WTC11 (cell line): Measurements from ENCODE around the gene MBP. TPM values are rescaled to one million over a fixed set of nuclear protein-coding genes. Genes with fewer than 3 reads are reported as not detected.

ENCODE experiments used
- ATAC-seq: fragments of 200-7000 bp; cut with Tn5 transposase; 2 replicates; pipeline ENCODE4 v1.10.0; 2021; ENCODE audit warnings: mild to moderate bottlenecking, moderate library complexity
- CTCF ChIA-PET: fragments of 300-600 bp; sonication (Branson Sonifier 250); formaldehyde crosslinking; loops from one replicate; lab custom pipeline; 2021; ENCODE audit warnings: antibody characterized with exemption; lab: Charles Lee
- POLR2A ChIA-PET: fragments of 350-600 bp; sonication (Branson Sonifier 250); formaldehyde crosslinking; loops from one replicate; lab custom pipeline; 2021; ENCODE audit warnings: antibody characterized with exemption; lab: Charles Lee
- DNase-seq: peaks from one replicate; pipeline ENCODE4 v3.0.0; 2021; ENCODE audit warnings: low spot score
- H3K27ac Mint-ChIP-seq: 2 replicates; pipeline ENCODE4 v1.8.0; 2021; ENCODE audit warnings: mixed read lengths
- H3K27me3 Mint-ChIP-seq: 2 replicates; pipeline ENCODE4 v1.8.0; 2021; ENCODE audit warnings: low read depth, mild to moderate bottlenecking, moderate library complexity, mixed read lengths
- H3K36me3 Mint-ChIP-seq: 2 replicates; pipeline ENCODE4 v1.8.0; 2021; ENCODE audit warnings: mixed read lengths
- H3K4me1 Mint-ChIP-seq: 2 replicates; pipeline ENCODE4 v1.8.0; 2022; ENCODE audit warnings: mixed read lengths
- H3K4me3 Mint-ChIP-seq: 2 replicates; pipeline ENCODE4 v1.8.0; 2021; ENCODE audit warnings: mild to moderate bottlenecking, moderate library complexity, mixed read lengths
- H3K9me3 Mint-ChIP-seq: 2 replicates; pipeline ENCODE4 v1.8.0; 2021; ENCODE audit warnings: mixed read lengths
- CDX4 ChIP-seq: fragments of 250-450 bp; sonication (Bioruptor Pico); IDR thresholded peaks from 2 replicates; pipeline ENCODE4 v1.9.0; 2021; ENCODE audit warnings: moderate library complexity, mild to moderate bottlenecking, inconsistent platforms, borderline replicate concordance
- CTCF ChIP-seq: fragments of 200-600 bp; IDR thresholded peaks from 2 replicates; pipeline ENCODE4 v1.8.0; 2022; ENCODE audit warnings: antibody characterized with exemption
- E2F1 ChIP-seq: sonication (generic); formaldehyde crosslinking; IDR thresholded peaks from 2 replicates; pipeline ENCODE4 v1.8.0; 2022; ENCODE audit warnings: mild to moderate bottlenecking, missing genetic modification reagents
- ELF4 ChIP-seq: sonication (generic); formaldehyde crosslinking; IDR thresholded peaks from 2 replicates; pipeline ENCODE4 v1.8.1; 2022; ENCODE audit warnings: low read depth, mild to moderate bottlenecking, moderate library complexity, missing genetic modification reagents
- ETV6 ChIP-seq: sonication (generic); formaldehyde crosslinking; IDR thresholded peaks from 2 replicates; pipeline ENCODE4 v1.8.1; 2022; ENCODE audit warnings: mild to moderate bottlenecking, missing genetic modification reagents
- JAZF1 ChIP-seq: fragments of 250-450 bp; sonication (Bioruptor Pico); IDR thresholded peaks from 2 replicates; pipeline ENCODE4 v1.9.0; 2021; ENCODE audit warnings: moderate library complexity, mild to moderate bottlenecking, inconsistent platforms
- KAT7 ChIP-seq: sonication (generic); formaldehyde crosslinking; IDR thresholded peaks from 2 replicates; pipeline ENCODE4 v1.8.1; 2023; ENCODE audit warnings: missing genetic modification reagents, mild to moderate bottlenecking, borderline replicate concordance
- NFE2L1 ChIP-seq: sonication (generic); formaldehyde crosslinking; IDR thresholded peaks from 2 replicates; pipeline ENCODE4 v1.8.1; 2023; ENCODE audit warnings: missing genetic modification reagents
- NR1H2 ChIP-seq: sonication (generic); formaldehyde crosslinking; IDR thresholded peaks from 2 replicates; pipeline ENCODE4 v1.9.0; 2021; ENCODE audit warnings: mild to moderate bottlenecking, moderate library complexity, missing genetic modification reagents
- NR2C2 ChIP-seq: sonication (generic); formaldehyde crosslinking; IDR thresholded peaks from 2 replicates; pipeline ENCODE4 v1.8.0; 2022; ENCODE audit warnings: mild to moderate bottlenecking, missing genetic modification reagents
- PREB ChIP-seq: sonication (generic); formaldehyde crosslinking; IDR thresholded peaks from 2 replicates; pipeline ENCODE4 v1.8.1; 2022; ENCODE audit warnings: mild to moderate bottlenecking, missing genetic modification reagents, moderate library complexity, borderline replicate concordance
- SMAD3 ChIP-seq: sonication (generic); formaldehyde crosslinking; IDR thresholded peaks from 2 replicates; pipeline ENCODE4 v1.8.0; 2022; ENCODE audit warnings: missing genetic modification reagents, mild to moderate bottlenecking, borderline replicate concordance
- USF2 ChIP-seq: sonication (generic); formaldehyde crosslinking; IDR thresholded peaks from 2 replicates; pipeline ENCODE4 v1.8.1; 2023; ENCODE audit warnings: mild to moderate bottlenecking, missing genetic modification reagents, moderate library complexity
- ZBTB21 ChIP-seq: sonication (generic); formaldehyde crosslinking; IDR thresholded peaks from 2 replicates; pipeline ENCODE4 v1.8.1; 2023; ENCODE audit warnings: mild to moderate bottlenecking, missing genetic modification reagents, borderline replicate concordance
- ZNF281 ChIP-seq: sonication (generic); formaldehyde crosslinking; IDR thresholded peaks from 2 replicates; pipeline ENCODE4 v1.8.0; 2023; ENCODE audit warnings: mild to moderate bottlenecking, missing genetic modification reagents
- ZNF532 ChIP-seq: fragments of 250-450 bp; sonication (Bioruptor Pico); IDR thresholded peaks from 2 replicates; pipeline ENCODE4 v1.9.0; 2021; ENCODE audit warnings: mild to moderate bottlenecking, borderline replicate concordance
- total RNA-seq: library from RNA; stranded (reverse); gene quantifications from 3 replicates; pipeline ENCODE4 v1.2.3, GENCODE V29; 2021

Gene MBP
- total RNA-seq, 1 experiment from 2014 or later = 19.6 TPM

GRCh38 chr18:77031662-77032061 lies 100.9 kb downstream of the MBP start:
- H3K27ac Mint-ChIP-seq = no peak overlapping the region
- no peak overlapping the region for H3K4me3 Mint-ChIP-seq
- H3K36me3 Mint-ChIP-seq = peaks cover 12% of the 10 kb centered on the region
- H3K27me3 Mint-ChIP-seq = no peaks in the 10 kb centered on the region
- no peak for TF ChIP-seq KAT7 (CRISPR knock-in tag)
- no peak for TF ChIP-seq E2F1
- TF ChIP-seq NR2C2 (CRISPR knock-in tag) = no peak
- TF ChIP-seq CTCF = no peak
- no peak for TF ChIP-seq ETV6
- no peak for TF ChIP-seq USF2 (CRISPR knock-in tag)
- TF ChIP-seq PREB (CRISPR knock-in tag) = no peak
- TF ChIP-seq NFE2L1 = no peak
- no peak for TF ChIP-seq NR1H2
- no peak for TF ChIP-seq ZNF532 (CRISPR knock-in tag)
- TF ChIP-seq CDX4 (CRISPR knock-in tag) = no peak
- no peak for TF ChIP-seq ZNF281 (CRISPR knock-in tag)
- no peak for TF ChIP-seq ZBTB21
- TF ChIP-seq JAZF1 (CRISPR knock-in tag) = no peak
- TF ChIP-seq SMAD3 (CRISPR knock-in tag) = no peak
- no peak for TF ChIP-seq ELF4
- ATAC-seq (no peak), DNase-seq (no peak)
- no peaks in the 10 kb centered on the region for H3K4me1 Mint-ChIP-seq
- ChIA-PET POLR2A (no interaction called here), CTCF (interaction anchor here (1.7 kb wide), 1 partner anchor 180 kb away, joined by 3 read pairs; no protein-coding TSS in a partner anchor)
- H3K9me3 Mint-ChIP-seq = peaks cover 15% of the 10 kb centered on the region
